Activated CD8-positive, alpha-beta memory T cell treated with anti-CD3 and anti-CD28 coated beads for 48 hours (primary cell): ENCODE measurements around the gene MLX.
"Not testable (repeated sequence)": the region's sequence is repeated elsewhere in the genome, so short reads cannot be mapped to it uniquely, and the experiment has no call there.

ENCODE experiments used
- DNase-seq, 3 experiments: peaks; one replicate each; pipeline ENCODE4 v3.0.0-alpha.2; 2020; ENCODE audit warnings: low read depth in 2 of 3, low spot score in 2 of 3

MLX gene

GRCh38 chr17:42617956-42618431, 51.1 kb downstream of the MLX start:
- no peak for DNase-seq

GRCh38 chr17:42618442-42619150, 51.7 kb downstream of the MLX start:
- DNase-seq = no peak

DNA sequence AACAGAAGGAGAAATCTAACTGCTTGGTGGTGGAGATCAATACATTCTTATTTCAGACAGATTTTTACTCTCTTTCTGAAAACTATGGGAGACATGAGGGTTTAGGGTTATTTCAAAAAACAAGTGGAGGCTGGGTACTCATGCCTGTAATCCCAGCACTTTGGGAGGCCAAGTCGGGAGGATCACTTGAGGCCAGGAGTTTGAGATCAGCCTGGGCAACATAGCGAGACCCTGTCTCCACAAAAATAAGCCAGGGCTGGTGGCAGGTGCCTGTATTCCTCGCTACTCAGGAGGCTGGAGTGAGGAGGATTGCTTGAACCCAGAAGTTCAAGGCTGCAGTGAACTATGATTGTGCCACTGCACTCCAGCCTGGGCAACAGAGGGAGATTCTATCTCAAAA, 55.1 kb downstream of the MLX start:
- DNase-seq = not testable (repeated sequence)
